NB4 (cell line): ENCODE data around the gene PIGM.

ENCODE experiments used
- MYC ChIP-seq: IDR thresholded peaks from 2 replicates; pipeline ENCODE4 v1.6.1; 2011; ENCODE audit warnings: low read depth, low read length
- POLR2A ChIP-seq: IDR thresholded peaks from 2 replicates; pipeline ENCODE4 v1.6.1; 2011; ENCODE audit warnings: mild to moderate bottlenecking; ENCODE audit not compliant: insufficient read length; ENCODE audit errors: extremely low read depth
- TF ChIP-seq, protein P1 (sequence below): IDR thresholded peaks from one replicate; pipeline ENCODE4 v1.5.1; 2012; ENCODE audit warnings: low read depth, low read length
- TF ChIP-seq, protein P2 (sequence below): IDR thresholded peaks from 2 replicates; pipeline ENCODE4 v1.6.1; 2011; ENCODE audit warnings: low read depth, low read length

DNA sequence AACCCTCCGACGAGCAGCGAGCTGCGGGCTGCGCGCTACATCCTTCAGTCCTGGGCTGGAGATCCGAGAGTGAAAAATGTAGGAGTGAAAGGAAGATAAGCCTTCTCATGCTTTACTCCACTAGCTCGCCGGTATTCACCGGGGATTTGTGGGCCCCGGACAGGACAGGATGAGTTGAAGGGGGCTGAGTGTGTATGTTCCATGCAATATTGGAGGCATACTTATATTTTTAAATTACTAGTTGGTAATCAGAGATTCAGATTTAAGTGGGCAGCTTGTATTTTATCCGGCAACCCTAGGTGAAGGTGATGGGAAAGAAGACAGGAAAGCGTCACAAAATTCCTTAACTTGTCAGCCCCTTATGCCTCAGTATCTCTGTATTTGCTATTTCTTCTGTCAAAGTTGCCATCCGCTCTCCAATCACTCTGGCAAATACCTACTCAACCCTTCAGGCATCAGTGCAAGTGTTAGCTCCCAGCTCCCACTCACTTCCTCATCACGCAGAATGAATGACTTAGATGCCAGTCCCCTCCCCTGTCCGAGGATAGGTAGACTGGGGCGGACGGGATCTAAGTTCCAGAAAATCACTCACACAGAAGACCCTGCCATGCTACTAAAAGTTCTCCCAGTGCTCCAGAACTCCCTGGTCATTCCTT is 503 bp upstream of the PIGM start:
- TF ChIP-seq, protein P1, sequence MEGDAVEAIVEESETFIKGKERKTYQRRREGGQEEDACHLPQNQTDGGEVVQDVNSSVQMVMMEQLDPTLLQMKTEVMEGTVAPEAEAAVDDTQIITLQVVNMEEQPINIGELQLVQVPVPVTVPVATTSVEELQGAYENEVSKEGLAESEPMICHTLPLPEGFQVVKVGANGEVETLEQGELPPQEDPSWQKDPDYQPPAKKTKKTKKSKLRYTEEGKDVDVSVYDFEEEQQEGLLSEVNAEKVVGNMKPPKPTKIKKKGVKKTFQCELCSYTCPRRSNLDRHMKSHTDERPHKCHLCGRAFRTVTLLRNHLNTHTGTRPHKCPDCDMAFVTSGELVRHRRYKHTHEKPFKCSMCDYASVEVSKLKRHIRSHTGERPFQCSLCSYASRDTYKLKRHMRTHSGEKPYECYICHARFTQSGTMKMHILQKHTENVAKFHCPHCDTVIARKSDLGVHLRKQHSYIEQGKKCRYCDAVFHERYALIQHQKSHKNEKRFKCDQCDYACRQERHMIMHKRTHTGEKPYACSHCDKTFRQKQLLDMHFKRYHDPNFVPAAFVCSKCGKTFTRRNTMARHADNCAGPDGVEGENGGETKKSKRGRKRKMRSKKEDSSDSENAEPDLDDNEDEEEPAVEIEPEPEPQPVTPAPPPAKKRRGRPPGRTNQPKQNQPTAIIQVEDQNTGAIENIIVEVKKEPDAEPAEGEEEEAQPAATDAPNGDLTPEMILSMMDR, result no peak
- TF ChIP-seq POLR2A (no peak), MYC (no peak)
- TF ChIP-seq, protein P2, sequence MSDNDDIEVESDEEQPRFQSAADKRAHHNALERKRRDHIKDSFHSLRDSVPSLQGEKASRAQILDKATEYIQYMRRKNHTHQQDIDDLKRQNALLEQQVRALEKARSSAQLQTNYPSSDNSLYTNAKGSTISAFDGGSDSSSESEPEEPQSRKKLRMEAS, result no peak
